GM18868 (cell line): Measurements from ENCODE around the gene DCTN5.

ENCODE experiments used
- ATAC-seq: cut with Tn5 transposase; IDR thresholded peaks from one replicate; pipeline ENCODE4 v1.9.1; 2021; ENCODE audit warnings: mild to moderate bottlenecking, moderate library complexity; ENCODE audit not compliant: unreplicated experiment

Gene DCTN5

DNA sequence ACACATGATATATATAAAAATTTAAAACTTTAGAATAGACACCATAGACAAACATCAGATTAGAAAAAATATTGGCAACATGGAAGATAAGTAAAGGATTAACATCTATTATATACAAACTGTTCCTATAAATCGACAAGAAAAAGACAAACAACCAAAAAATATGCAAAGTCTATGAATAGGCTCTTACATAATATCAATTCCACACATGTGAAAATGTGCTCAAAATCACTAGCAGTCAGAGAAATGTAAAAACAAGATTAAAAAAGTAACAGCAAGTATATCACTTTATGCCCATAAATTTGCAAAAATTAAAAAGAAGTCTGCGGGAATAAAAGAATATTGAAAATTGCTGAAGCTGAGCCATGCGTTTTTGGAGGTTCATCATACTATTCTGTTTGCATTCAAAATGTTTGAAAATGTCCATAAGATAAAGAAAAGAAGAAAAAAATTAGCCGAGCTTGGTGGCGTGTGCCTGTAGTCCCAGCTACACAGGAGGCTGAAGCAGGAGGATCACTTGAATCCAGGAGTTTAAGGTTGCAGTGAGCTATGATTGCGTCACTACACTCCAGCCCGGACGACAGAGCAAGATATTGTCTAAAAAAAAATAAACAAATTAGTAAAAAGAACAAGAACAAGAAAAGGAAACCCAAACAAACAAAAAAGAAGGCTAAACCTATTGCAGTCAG, 83.0 kb downstream of the DCTN5 start:
- no peak for ATAC-seq

DNA sequence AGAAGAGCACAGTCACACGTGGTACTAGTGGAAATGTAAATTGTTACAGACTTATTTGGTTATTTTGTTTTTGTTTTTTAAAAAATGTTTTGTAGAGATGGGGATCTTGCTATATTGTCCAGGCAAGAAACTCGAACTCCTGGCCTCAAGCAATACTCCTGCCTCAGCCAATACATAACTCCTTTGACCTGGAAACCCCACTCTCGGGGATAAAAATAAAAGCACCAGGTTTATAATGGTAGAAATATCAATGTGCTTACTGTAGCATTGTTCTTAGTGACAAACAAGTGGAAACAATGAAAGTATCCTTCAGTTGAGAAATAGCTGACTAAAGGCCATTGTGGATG, 83.5 kb downstream of the DCTN5 start:
- no peak for ATAC-seq

DNA sequence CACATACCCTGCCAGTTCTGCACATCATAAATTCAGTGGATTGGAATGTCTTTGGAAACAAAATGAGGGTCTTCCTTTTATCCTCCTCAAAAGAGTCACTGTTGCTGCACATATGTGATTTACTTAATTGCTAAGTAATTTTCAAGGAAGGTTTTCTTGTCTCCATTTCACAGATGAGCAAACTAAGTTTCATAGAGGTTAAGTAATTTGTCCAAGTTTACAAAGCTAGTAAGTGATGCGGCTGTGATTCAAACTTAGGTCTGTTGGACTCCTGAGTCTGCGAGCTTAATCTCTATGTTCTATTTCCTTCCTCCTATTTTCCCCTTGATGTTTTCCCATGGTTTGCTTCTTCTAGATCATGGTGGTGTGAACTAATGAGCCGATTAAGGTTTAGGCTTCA, 85.4 kb downstream of the DCTN5 start:
- no peak for ATAC-seq
